ENCODE measurements around the gene TICRR.

Gene TICRR

DNA sequence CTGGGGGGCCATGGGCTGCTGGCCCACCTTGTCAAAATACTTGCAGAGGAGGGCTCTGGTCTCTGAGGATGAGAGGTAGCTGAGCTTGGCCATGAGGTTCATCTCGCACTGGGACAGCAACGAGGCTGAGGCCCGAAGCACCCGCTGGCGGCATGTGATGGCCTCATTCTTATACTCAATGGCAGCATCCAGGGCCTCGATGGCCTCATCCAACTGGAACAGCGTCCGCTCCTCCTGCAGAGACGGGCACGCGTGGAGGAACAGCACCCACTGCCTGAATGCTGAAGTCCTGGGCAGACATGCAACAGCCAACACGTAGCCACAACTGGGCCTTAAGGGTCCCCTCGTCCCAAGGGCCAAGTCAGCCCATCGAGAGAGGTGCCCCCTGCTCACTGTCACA lies 55.0 kb downstream of the TICRR start:
- Mint-ChIP-seq H3K27ac (no peak overlapping the region), H3K4me3 (no peak overlapping the region), H3K36me3 (ENCODE audit: low read depth) (peaks cover 62% of the 10 kb centered on the region), H3K4me1 (ENCODE audit: low read depth) (peaks cover 5% of the 10 kb centered on the region), H3K27me3 (no peaks in the 10 kb centered on the region), H3K9me3 (peaks cover 1% of the 10 kb centered on the region)

DNA sequence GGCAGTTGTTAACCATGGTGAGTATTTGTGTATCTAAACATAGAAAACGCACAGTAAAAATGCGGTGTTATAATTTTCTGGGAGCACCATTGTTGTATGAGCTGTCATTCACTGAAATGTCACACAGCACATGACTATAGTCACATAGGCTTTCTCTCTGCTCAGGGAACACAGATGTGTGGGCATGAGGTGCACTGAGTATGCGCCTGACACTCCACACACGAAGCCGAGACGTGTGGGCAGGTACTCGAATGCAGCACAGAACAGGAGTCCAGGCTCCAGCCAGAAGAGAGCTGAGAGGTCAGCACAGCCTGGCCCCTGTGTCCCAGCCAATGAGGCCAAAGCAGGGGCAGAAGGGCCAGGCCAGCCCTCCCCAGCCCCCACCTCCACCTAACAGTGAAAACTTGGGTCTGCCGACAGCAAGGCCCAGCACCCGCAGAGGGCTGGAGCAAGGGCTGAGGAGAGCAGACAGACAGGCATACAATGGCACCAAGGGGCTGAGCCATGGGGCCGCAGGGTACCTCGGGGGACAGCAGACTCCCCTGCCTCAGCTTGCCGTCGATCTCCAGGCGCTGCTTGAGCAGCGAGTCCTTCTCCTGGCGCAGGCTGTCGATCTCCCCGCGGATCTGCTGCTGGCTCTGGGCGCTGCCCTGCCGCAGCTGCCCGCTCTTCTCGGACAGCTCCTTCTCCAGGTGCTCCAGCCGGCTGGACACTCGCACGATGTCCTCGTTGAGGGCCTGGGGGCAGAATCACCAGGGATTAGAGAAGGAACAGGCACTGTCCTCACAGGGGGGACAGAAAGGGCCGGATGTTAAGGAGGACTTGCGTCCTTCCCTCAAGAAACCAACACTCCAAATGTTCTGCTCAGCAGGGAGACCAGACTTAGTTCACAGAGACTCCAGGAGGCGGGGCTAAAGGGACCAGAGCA lies 56.0 kb downstream of the TICRR start:
- peaks cover 52% of the 10 kb centered on the region for H3K36me3 Mint-ChIP-seq (ENCODE audit: low read depth)
- H3K9me3 Mint-ChIP-seq, result peaks cover 4% of the 10 kb centered on the region
- H3K4me3 Mint-ChIP-seq, result no peak overlapping the region
- H3K27me3 Mint-ChIP-seq, result no peaks in the 10 kb centered on the region
- no peak overlapping the region for H3K27ac Mint-ChIP-seq
- peaks cover 5% of the 10 kb centered on the region for H3K4me1 Mint-ChIP-seq (ENCODE audit: low read depth)

DNA sequence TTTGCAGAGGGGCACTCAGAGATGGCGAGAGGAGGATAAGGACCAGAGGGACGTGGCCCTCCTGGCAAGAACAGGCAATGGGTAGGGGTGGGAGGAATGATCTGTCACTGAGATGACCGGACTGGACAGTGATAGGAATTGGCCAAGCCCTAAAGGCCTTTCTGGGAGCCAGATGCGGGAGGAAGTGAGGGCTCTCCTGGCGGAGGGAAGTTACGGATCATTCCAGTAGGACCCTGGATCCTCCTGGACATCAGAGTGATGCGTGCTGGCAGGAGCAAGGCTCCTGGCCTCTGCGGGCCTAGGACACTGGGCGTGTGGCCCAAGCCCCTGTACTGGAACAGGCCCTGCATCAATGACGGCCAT lies 56.6 kb downstream of the TICRR start:
- H3K4me3 Mint-ChIP-seq, result no peak overlapping the region
- peaks cover 5% of the 10 kb centered on the region for H3K4me1 Mint-ChIP-seq (ENCODE audit: low read depth)
- H3K27ac Mint-ChIP-seq, result no peak overlapping the region
- H3K27me3 Mint-ChIP-seq, result no peaks in the 10 kb centered on the region
- H3K9me3 Mint-ChIP-seq, result peaks cover 4% of the 10 kb centered on the region
- peaks cover 45% of the 10 kb centered on the region for H3K36me3 Mint-ChIP-seq (ENCODE audit: low read depth)

DNA sequence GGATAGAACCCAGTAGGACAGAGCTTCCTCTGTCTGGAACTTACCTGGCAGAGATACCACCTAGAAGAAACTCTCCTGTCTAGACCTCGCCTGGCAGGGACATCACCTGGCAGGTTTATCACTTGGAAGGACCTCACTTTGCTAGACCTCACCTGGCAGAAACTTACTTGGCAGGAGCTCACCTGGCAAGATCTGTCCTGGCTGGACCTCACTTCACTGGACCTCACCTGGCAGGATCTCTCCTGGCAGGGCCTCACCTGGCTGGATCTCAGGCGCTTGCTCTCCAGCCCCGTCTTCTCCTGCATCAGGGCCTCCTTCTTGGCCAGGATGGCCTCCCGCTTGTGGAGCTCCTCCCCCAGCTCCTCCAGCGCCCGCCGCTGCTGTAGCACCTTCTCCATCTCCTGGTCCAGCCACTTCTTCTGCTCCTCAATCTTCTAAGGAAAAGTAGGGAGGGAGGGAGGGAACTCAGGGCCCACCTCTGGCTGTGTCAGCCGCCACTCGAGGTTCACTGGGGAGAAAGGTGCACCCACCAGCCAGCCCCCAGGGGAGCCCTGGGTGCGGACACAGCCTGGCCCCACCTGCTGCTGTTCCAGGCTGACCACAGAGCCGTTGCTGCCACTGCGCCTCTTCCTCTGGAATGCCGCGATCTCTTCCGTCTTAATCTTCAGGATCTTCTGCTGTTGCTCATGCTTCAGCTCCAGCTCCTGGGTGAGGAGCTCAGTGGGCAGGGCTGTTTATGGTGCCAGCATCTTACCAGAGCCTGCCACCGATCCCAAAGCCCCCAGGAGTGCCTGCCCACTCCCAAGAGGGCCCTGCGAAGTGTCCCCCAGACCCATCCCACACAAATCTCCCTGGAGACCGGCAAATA lies 57.5 kb downstream of the TICRR start:
- Mint-ChIP-seq H3K4me1 (ENCODE audit: low read depth) (peaks cover 5% of the 10 kb centered on the region), H3K36me3 (ENCODE audit: low read depth) (peaks cover 36% of the 10 kb centered on the region), H3K27ac (no peak overlapping the region), H3K9me3 (peaks cover 4% of the 10 kb centered on the region), H3K27me3 (no peaks in the 10 kb centered on the region), H3K4me3 (no peak overlapping the region)

DNA sequence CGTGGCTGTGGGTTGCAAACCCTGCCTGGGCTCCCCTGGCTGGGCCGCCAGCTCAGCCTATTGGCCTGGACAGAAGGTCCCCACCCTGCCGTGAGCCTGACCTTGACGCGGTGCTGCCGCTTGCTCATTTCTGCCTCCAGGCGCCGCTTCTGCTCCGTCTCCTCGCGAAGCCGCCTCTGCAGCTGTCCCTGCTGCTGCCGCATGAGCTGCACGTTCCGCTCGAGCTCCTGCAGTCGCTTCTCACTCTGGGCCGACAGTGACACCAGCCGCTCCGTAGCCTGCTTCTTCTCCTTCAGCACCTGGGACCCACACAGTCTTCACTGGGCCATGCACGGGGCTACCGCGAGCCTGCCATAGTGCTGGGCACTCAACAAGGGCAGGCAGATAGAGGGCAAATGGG lies 58.3 kb downstream of the TICRR start:
- no peaks in the 10 kb centered on the region for H3K27me3 Mint-ChIP-seq
- H3K9me3 Mint-ChIP-seq, result peaks cover 4% of the 10 kb centered on the region
- peaks cover 5% of the 10 kb centered on the region for H3K4me1 Mint-ChIP-seq (ENCODE audit: low read depth)
- H3K36me3 Mint-ChIP-seq (ENCODE audit: low read depth), result peaks cover 33% of the 10 kb centered on the region
- H3K27ac Mint-ChIP-seq, result no peak overlapping the region
- H3K4me3 Mint-ChIP-seq, result no peak overlapping the region

DNA sequence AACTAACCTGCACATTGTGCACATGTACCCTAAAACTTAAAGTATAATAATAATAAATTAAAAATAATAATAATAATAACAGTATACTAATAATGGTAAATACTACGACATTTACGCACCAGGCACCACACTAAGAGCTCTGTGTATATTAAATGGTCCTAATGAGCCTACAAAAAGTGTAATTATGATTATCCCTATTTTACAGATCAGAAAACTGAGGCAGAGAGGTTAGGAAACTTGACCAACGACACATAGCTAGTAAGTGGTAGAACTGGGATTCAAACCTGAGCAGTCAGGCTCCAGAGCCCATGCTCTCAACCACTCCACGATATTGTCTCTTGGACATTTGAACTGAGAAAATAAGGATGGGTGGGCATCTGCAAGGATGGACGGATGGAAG lies 65.0 kb downstream of the TICRR start:
- no peaks in the 10 kb centered on the region for H3K4me1 Mint-ChIP-seq (ENCODE audit: low read depth)
- H3K4me3 Mint-ChIP-seq, result no peak overlapping the region
- no peaks in the 10 kb centered on the region for H3K36me3 Mint-ChIP-seq (ENCODE audit: low read depth)
- no peaks in the 10 kb centered on the region for H3K27me3 Mint-ChIP-seq
- no peak overlapping the region for H3K27ac Mint-ChIP-seq
- H3K9me3 Mint-ChIP-seq, result peaks cover 3% of the 10 kb centered on the region

DNA sequence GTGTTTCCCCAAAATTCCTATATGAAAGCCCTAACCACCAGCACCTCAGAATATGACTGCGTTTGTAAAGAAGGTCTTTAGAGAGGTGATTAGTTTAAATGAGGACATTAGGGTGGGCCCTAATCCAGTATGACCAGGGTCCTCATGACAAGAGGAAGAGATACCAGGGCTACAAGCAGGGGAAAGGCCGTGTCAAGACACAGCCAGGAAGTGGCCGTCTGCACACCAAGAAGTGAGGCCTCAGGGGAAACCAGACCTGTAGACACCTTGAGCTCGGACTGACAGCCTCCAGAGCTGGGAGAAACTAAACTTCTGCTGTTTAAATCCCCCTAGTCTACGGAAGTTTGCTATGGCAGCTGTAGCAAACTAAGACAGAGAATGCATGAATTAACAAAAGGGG lies 65.8 kb downstream of the TICRR start:
- H3K4me3 Mint-ChIP-seq, result no peak overlapping the region
- no peaks in the 10 kb centered on the region for H3K36me3 Mint-ChIP-seq (ENCODE audit: low read depth)
- no peak overlapping the region for H3K27ac Mint-ChIP-seq
- no peaks in the 10 kb centered on the region for H3K4me1 Mint-ChIP-seq (ENCODE audit: low read depth)
- H3K9me3 Mint-ChIP-seq, result no peaks in the 10 kb centered on the region
- H3K27me3 Mint-ChIP-seq, result no peaks in the 10 kb centered on the region

DNA sequence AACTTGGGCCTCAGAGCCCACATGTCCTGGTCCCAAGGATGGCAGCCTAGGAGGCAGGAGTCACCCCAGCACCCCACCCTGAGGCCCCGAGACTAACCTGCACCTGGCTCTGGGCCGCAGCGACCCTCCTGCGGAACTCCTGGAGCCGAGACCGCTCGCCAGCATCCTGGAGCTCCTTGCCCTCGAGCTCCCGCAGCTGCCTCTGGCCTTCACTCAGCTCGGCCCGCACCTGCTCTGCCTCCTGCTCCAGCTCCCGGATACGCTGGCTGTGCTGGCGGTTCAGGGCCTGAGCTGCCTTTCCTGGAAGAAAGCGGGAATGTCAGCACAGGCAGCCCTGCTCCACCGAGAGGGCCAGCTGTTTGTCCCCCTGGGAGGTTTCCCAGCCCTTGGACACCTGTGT lies 66.8 kb downstream of the TICRR start:
- Mint-ChIP-seq H3K4me3 (no peak overlapping the region), H3K27me3 (no peaks in the 10 kb centered on the region), H3K27ac (no peak overlapping the region), H3K4me1 (ENCODE audit: low read depth) (no peaks in the 10 kb centered on the region), H3K9me3 (no peaks in the 10 kb centered on the region), H3K36me3 (ENCODE audit: low read depth) (no peaks in the 10 kb centered on the region)

DNA sequence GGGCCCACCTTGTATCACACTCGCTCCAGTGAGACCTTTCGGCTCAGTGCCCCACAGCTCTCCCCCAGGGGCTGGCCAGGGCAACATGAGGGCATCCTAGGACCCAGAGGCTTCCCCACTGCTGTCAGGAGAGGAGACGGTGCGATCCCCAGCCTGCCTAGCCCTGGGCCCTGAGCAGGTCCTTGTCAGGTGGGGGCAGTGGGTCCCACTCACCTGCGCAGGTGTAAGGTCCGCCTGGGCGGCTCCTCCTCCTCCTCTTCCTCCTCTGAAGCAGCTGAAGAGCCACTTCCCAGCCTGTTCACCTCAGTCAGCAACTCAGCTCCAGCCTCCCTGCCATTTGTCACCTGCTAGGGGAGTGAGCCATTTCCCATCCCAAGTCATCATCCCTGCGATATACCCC lies 70.4 kb downstream of the TICRR start:
- no peaks in the 10 kb centered on the region for H3K27me3 Mint-ChIP-seq
- H3K36me3 Mint-ChIP-seq (ENCODE audit: low read depth), result no peaks in the 10 kb centered on the region
- peaks cover 4% of the 10 kb centered on the region for H3K4me1 Mint-ChIP-seq (ENCODE audit: low read depth)
- no peak overlapping the region for H3K27ac Mint-ChIP-seq
- no peaks in the 10 kb centered on the region for H3K9me3 Mint-ChIP-seq
- no peak overlapping the region for H3K4me3 Mint-ChIP-seq

DNA sequence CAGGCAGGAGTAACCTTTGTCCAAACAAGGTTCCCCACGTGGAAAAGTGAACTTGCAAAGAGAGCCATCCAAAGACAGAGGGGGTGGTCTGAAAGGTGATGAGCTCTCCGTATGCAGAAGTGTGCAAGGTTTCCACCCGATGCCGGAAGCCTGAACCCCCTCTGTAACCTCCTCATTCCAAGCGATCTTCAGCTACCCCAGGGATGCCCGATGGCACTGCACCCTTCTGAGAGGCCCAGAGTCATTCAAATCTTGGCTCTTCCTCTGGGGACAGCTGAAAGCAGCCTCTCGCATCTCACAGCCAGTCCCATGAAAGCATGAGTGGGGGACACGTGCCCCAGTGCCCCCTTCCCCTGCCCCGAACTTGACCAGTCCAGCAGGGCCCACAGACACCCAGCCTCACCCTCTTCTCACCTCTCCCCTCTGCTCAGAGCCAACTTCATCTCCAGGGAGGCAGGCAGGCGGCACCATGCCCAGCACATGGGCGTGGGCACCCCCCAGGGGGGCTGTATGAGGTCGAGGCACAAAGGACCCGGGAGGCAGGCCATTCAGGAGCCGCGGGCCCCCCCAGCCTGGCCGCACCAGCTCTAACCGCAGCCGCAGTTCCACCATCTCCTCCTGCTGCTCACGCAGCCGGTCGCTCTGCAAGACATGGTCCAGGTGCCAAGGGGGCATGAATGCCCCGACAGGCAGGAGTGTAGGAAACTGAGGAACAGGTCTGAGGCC lies 71.3 kb downstream of the TICRR start:
- Mint-ChIP-seq H3K27me3 (no peaks in the 10 kb centered on the region), H3K9me3 (no peaks in the 10 kb centered on the region), H3K4me3 (no peak overlapping the region), H3K36me3 (ENCODE audit: low read depth) (no peaks in the 10 kb centered on the region), H3K4me1 (ENCODE audit: low read depth) (peaks cover 4% of the 10 kb centered on the region), H3K27ac (no peak overlapping the region)

DNA sequence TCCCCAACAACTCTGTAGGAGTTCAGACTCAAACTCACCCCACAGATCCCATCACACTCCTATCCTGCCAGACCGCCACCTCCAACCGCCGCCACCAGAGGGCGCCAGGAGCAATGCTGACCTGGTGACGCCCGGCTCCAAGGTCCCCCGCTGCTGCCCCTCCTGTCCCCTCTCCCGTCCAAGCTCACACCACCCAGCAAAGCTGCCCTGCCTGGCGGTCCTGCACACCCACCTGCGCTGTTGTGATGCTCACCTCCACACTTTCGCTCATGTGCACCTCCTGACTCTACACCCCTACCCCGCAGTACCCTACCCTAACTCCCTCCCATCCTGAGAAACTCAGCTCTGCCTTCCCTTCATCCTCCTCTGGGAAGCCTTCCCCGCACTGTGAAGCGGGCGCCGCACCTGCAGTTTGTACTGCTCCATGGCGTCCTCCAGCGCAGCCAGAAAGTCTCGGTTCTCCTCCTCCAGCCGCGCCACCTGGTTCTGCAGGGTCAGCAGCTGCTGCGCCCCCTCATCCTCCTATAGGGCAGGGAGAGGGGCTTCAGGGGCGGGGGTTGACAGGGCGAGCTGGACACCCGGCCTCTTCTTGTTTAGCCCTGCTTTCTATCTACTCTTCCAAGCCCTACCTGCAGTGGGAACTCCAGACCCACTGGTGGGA lies 72.1 kb downstream of the TICRR start:
- Mint-ChIP-seq H3K27ac (no peak overlapping the region), H3K9me3 (no peaks in the 10 kb centered on the region), H3K4me1 (ENCODE audit: low read depth) (peaks cover 4% of the 10 kb centered on the region), H3K27me3 (peaks cover 3% of the 10 kb centered on the region), H3K4me3 (no peak overlapping the region), H3K36me3 (ENCODE audit: low read depth) (no peaks in the 10 kb centered on the region)

DNA sequence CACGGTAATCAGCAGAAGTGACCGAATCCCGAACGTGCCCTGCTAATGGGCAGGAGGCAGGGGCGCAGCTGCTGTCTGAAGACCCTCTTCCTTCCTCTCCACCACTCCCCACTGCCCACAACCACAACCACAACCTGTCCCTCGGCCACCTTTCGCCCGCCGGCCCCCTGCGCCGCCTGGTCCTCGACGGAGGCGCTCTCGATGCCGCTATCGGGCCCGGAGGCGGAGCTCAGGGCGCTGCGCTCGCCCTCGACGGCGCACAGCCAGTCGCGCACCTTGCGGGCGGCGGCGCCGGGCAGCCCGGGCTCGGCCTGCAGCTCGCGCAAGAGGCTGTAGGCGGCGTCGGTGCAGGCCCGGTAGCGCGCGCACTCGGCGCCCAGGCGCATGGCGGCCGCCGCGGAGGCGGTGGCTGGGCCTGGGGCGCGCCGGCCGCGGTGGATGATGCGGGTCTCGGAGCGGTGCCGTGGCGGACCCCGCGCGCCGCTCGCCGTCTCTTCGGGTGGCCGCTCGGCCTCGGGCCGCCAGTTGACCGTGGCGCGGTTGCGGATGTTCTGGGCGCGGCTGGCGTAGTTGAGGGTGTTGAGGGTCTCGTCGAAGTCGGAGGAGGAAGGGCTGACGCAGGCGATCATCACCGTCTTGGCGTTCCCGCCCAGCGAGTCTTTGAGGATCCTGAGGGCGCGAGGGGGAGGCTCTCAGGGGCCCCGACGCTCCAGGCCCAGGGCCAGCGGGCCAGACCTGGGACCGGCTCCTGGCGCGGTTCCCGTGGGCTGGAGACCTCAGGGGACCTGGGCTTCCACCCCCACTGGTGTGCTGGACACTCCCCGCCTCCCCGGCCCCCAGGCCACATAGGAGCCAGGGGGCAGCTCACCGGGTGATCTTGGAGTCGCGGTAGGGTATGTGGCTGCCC lies 73.1 kb downstream of the TICRR start:
- H3K4me3 Mint-ChIP-seq, result no peak overlapping the region
- peaks cover 10% of the 10 kb centered on the region for H3K27me3 Mint-ChIP-seq
- no peaks in the 10 kb centered on the region for H3K36me3 Mint-ChIP-seq (ENCODE audit: low read depth)
- no peaks in the 10 kb centered on the region for H3K9me3 Mint-ChIP-seq
- H3K27ac Mint-ChIP-seq, result no peak overlapping the region
- peaks cover 4% of the 10 kb centered on the region for H3K4me1 Mint-ChIP-seq (ENCODE audit: low read depth)

DNA sequence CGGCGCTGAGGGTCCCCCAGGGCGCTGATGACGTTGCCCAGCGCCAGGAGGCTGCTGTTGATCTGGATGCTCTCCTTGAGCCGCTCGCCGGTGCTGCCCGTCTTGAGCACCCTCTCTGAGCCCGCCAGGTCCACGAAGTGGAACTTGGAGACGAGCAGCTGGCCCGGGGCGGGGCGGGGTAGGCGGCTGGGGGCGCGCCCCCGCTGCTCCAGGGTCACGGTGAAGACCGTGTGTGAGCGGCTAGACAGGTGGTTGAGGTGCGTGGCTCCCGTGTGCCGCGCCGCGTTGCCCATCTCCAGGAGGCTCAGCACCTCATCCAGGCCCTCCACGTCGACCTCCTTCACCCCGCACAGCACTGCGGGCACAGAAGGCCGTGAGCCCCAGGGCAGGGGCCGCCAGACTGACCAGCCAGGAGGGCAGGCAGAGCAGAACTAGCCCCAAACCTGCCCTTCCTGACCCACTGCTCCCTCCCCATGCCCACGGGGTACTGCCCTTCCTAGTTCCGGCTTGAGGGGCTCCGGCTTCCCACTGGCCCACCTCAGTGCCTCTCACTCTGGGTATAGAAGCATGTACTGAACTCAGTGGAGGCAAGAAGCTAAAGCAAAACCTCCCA lies 73.8 kb downstream of the TICRR start:
- H3K4me1 Mint-ChIP-seq (ENCODE audit: low read depth), result peaks cover 4% of the 10 kb centered on the region
- H3K27ac Mint-ChIP-seq, result no peak overlapping the region
- H3K9me3 Mint-ChIP-seq, result no peaks in the 10 kb centered on the region
- H3K4me3 Mint-ChIP-seq, result no peak overlapping the region
- no peaks in the 10 kb centered on the region for H3K36me3 Mint-ChIP-seq (ENCODE audit: low read depth)
- H3K27me3 Mint-ChIP-seq, result peaks cover 17% of the 10 kb centered on the region
